ENCODE measurements around the gene MN1.

The MN1 gene
- long read RNA-seq, partial matches to known transcripts = 0 of 1 reads
- long read RNA-seq, other reads (novel, unspliced or antisense) = 1 of 1 reads

GRCh38 chr22:27801616-27802345 is at the start of gene MN1:
Gene MN1 (minus strand): TSS chr22:27801756. CDS start chr22:27800543, 1,213 bp downstream.
- Histone ChIP-seq H3K27ac (replicated peaks) (no peak within 1 kb of the TSS), H3K4me3 (replicated peaks; ENCODE audit: insufficient read depth, low read length) (no peak within 1 kb of the TSS), H3K27me3 (ENCODE audit: insufficient read depth, poor library complexity, severe bottlenecking) (peaks cover 21% of the 10 kb centered on the region)
- TF ChIP-seq SPI1 (IDR thresholded peaks at IDR 0.05; ENCODE audit: borderline replicate concordance, low read depth) (no peak), POLR2AphosphoS5 (IDR thresholded peaks at IDR 0.05; ENCODE audit: low read depth) (no peak), REST (IDR thresholded peaks at IDR 0.05; ENCODE audit: insufficient replicate concordance, low read depth) (no peak), CTCF (IDR thresholded peaks at IDR 0.05; ENCODE audit: insufficient read depth, low read length) (no peak), GABPA (IDR thresholded peaks at IDR 0.05; ENCODE audit: low read depth) (no peak)
- DNase-seq (ENCODE audit: low read depth in 1 of 2, low spot score in 1 of 2) = no peak

GRCh38 chr22:27850000-27850521 is 48.5 kb upstream of the MN1 start:
- no peaks in the 10 kb centered on the region for H3K27me3 ChIP-seq (ENCODE audit: insufficient read depth, poor library complexity, severe bottlenecking)

More at GRCh38 chr22:27850000-27850521, 48.5 kb upstream of the MN1 start:
- H3K4me3 ChIP-seq (replicated peaks; ENCODE audit: insufficient read depth, low read length) = no peak overlapping the region
- no peak overlapping the region for H3K27ac ChIP-seq (replicated peaks)
- no peak for DNase-seq (ENCODE audit: low read depth in 1 of 2, low spot score in 1 of 2)
- TF ChIP-seq CTCF (IDR thresholded peaks at IDR 0.05; ENCODE audit: insufficient read depth, low read length) (no peak), REST (IDR thresholded peaks at IDR 0.05; ENCODE audit: insufficient replicate concordance, low read depth) (no peak), SPI1 (IDR thresholded peaks at IDR 0.05; ENCODE audit: borderline replicate concordance, low read depth) (no peak), POLR2AphosphoS5 (IDR thresholded peaks at IDR 0.05; ENCODE audit: low read depth) (no peak), GABPA (IDR thresholded peaks at IDR 0.05; ENCODE audit: low read depth) (no peak)
